Measurements from ENCODE around the gene RIPOR3.
"Not testable (repeated sequence)": the region's sequence is repeated elsewhere in the genome, so short reads cannot be mapped to it uniquely, and the experiment has no call there.

Gene RIPOR3

DNA sequence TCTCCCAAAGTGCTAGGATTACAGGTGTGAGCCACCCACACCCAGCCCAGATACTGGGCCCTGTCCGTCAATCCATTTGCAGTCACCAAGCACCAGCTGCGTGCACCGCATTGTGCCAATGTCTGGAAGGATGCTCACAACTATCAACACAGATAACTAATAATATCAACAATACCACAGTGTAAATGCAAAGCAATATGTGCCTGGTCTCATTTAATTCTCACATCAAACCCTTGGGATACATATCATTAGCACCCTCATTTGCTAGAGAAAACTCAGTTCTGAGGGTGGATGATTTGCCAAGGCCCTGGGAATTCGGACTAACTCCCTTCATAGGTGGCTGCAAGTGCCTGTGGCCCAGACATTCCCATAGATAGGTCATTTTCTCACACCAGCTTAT, 14.5 kb downstream of the RIPOR3 start:
- no peak for DNase-seq

DNA sequence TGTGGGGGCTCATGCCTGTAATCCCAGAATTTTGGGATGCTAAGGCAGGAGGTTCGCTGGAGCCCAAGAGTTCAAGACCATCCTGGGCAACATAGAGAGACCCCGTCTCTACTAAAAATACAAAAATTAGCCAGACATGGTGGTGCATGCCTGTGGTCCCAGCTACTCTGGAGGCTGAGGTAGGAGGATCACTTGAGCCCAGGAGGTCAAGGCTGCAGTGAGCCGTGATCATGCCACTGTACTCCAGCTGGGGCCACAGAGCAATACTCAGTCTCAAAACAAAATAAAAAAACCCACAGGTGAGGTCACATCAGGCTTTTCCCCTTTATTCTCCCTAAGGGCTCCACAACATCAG, 15.0 kb downstream of the RIPOR3 start:
- DNase-seq = not testable (repeated sequence)

DNA sequence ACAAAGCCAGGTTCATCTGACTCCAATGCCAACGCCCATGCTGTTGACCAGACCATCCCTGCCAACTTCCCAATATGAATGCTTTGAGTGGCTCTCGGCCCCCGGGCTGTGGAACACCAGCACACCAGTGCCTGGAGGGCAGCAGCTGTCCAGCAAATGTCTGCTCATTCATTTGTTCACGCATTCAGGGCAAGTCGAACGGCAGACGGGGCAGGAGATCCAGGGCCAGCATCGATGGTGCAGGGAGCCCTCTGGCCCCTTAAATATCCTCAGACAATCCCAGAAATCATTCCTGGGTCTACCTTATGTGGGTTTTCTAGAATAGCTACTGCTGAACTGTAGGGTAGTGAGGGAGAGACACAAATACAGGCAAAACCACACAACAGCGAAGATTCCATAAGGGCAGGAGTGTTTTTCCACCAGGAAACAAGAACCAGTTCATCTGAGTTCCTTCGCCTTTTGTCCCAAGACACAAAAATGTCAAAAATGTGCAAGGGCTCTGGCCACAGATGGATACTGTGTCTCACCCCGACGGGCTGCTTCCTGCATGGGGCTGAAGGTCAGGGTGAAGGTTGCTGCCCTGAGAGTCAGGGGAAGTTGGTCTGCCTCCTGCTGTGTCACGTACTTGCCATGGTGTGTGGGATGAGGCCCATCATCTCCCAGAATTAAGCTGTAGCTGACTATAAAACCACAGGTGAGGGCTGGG, 15.5 kb downstream of the RIPOR3 start:
- DNase-seq = no peak

DNA sequence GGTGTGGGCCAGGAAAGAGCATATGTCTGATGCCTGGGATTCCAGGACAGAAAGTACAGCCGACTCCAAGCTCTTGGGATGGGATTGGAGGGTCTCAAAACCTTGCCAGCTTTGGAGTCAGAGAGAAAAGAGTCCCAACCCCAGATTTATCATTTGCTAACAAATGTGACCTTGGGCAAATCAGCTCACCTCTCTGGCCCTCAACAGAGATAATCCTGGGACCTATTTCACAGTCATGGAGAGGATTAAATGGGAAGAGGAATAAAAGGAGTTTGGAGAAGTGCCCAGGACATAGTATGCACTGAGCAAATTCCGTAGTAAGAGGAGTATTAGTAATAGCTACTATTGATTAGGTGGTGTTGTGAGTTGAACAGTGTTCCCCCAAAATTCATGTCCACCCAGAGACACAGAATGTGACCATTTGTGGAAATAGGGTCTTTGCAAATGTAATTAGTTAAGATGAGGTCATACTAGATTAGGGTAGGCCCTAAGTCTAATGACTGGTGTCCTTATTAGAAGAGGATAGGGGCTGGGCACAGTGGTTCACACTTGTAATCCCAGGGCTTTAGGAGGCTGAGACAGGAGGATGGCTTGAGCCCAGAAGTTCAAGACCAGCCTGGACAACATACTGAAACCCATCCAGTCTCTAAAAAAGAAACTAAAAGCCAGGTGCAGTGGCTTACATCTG, 17.1 kb downstream of the RIPOR3 start:
- no peak for DNase-seq

DNA sequence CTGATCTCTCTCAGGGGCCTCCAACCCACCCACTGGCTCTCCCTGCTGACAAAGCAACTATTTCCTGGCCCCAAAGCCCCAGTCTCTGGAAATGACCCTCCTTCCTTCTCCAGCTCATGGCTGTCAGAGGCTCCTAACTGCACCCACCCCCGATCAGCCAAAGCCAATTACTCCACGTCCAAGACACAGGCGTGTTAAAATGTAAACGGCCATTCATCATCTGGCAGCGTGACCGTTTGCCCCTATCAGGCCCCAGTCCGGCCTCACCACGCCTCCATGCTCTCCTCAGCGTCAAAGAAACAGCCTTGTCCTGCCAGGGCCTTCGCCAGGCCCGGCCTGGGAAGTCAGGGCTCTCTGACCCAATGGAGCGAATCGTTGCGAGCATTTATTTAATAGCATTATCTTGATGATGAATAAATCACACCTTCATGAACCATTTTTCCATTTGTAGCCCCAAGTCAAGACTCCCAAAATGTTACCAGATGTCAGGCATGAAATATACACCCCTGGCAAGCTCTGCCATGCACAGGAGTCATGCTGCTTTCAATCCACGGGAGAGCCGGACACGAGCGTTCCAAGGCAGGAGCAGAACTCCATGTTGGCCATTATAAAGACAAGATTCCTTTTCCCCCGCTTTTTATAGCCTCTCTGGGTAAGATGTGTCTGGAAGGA, 17.7 kb downstream of the RIPOR3 start:
- no peak for DNase-seq

DNA sequence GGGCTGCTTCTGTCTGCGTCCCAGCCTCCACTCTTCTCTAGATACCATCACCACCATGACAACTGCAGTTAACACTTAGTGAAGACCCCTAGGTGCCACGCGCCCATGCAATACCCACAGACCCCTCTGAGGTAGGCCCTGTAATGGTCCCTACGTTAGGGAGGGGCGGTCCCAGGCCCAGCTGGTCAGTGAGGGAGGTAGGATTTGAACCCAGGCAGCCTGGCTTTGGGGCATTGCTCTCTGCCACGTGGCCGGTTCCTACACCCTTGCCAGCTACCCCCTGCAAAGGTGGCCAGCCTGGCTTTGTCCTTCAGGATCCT, 18.2 kb downstream of the RIPOR3 start:
- DNase-seq = no peak

DNA sequence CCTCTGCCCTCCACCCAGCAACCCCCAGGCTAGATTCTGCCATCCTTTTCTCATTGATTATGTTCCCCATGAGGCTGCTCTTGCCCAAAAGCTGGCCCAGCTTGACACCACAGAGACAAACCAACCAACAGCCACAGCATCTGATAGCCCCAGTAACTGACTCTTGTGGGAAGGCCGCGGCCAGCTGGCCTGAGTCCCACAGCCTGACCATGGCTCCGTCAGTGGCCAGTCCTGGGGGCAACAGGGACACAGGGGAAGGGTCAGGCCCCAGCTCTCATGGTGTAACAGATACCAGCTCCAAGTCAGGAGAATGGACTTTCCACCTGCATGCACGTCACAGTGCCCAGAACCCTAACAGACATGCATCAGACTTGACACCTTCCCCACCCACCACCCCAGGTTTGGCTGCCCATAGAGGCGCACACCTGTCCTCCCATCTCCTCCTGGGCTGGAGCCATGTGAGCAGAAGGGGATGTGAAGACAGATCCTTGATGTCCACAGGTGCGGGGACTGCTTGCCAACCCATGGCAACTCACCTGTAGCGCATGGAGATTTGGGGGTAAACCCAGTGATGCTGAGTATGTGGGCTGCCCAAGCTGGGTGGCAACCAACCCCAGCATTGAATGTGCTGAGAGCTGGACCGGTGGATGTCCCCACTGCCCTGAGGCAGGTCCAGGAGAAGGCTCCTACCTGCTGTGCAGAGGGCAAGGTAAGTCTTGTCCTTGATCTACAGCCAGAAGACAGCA, 18.8 kb downstream of the RIPOR3 start:
- no peak for DNase-seq

DNA sequence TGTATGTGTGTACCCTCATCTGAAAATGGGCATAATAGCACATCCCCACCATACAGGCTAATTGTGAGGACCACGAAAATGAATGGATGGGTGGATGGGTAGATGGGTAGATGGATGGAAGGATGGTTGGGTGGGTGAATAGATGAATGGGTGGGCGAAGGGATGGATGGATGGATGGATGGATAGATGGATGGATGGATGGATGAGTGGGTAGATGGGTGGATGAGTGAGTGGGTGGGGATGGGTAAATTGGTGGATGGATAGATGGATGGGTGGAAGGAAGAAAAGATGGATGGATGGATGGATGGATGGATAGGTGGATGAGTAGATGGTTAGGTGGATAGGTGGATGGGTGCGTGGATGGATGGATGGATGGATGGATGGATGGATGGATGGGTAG, 19.7 kb downstream of the RIPOR3 start:
- DNase-seq = no peak

DNA sequence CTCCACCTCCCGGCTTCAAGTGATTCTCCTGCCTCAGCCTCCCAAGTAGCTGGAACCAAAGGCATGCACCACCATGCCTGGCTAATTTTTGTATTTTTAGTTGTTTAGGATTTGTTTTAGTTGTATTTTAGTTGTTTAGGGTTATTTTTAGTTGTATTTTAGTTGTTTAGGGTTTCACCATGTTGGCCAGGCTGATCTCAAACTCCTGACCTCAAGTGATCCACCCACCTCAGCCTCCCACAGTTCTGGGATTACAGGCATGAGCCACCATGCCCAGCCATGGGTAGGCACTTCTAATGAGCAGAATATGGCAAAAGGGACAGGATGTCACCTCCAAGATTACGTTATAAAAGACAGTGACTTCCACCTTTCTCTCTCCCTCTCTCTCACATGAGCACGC, 20.3 kb downstream of the RIPOR3 start:
- DNase-seq = not testable (repeated sequence)

DNA sequence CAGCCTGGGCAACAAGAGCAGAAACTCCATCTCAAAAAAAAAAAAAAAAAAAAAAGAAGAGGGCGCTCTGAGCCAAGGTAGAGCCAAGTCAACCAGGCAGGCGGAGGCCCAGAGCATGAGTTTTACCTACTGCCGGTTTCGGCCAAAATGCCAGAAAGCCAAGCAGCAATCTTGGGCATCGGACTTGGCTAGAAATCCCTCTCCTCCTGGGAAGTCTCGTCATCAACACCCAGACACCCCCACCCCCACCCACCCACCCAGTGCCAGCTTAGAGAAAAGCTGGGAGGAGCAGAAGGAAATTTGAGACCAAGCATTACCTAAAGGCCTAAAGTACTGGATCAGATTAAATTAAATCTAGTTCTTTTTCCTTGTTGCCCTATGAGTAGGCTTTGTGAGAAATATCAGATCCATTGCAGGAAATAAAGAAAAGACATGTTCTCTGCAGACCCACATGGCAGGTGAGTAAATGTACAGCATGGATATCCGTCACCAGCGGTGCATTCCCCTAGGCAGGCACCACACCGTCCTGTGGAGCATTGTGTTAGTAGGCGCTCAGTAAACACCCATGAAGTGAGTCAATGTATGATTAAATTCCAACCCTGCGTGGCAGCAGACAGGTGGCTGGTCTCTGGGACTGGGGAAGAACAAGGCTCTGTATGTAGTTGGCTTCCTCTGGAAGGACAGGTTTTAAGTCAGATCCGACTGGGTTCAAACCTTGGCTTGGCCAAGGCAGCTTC, 21.0 kb downstream of the RIPOR3 start:
- DNase-seq = no peak

DNA sequence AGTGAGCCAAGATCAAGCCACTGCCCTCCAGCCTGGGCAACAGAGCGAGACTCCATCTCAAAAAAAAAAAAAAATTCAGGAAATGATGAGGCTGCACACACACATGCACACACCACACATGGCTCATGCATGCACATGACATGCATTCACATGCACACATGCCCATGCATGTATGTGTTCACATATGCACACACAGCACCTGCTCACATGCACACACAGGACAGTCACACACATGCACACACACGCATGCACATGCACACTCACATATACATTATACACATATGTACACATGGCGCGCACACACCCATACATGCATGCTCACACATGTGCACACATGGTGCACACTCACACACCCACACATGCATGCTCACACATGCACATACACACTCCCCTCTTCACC, 22.5 kb downstream of the RIPOR3 start:
- no peak for DNase-seq

DNA sequence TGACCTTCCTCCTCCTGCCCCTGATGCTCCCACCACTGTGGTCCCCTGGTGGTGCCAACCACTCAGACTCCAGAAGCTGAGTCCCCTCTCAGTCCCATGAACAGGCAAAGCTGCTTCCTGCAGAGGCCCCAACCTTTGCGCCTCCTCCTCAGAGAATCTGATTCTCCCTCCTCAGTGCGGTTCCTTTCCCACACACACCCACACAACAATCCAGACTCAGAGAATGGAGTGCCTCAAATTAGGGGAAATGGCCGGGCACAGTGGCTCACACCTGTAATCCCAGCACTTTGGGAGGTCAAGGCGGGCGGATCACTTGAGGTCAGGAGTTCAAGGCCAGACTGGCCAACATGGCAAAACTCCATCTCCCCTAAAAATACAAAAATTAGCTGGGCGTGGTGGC, 23.0 kb downstream of the RIPOR3 start:
- no peak for DNase-seq

DNA sequence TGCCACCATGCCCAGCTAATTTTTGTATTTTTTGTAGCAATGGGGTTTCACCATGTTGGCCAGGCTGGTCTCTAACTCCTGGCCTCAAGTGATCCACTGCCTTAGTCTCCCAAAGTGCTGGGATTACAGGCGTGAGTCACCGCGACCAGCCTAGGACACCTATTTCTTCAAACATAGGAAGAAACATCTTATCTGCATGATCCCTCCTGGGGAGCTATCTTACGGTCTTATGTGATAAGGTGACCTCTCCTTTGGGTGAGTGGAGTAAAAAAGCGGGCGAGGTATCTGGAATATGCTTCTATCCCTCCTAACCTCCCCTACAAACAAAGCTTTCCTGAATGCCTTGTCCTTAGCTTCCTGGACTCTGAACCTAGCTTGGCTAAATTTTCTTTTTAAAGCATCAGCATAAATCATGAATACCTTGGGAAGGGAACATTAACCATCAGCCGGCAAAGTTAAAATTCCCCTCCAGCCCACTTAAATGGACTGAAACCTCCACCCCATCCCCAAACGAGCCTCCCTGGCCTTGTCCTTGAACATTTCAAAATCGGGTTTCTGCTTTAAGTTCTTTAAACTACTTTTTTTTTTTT, 24.5 kb downstream of the RIPOR3 start:
- no peak for DNase-seq

DNA sequence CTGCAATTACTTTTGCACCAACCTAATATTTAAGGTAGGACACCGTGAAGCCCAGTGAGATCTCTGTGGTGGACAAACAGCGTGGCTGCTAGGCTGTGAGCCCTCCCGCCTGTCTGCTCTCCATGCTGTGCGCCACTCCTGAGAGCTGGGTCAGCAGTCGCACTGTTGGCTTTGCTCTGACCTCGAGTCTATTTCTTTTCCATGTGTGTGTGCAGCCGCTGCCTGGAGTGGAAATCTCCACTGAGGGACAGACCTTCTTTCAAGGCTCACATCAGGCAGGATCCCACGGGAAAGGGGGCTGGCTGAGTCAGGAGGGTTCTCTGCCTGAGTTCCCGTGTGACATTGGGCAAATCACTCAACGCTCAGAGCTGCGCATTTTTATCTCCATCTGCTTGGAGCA, 27.1 kb downstream of the RIPOR3 start:
- no peak for DNase-seq

DNA sequence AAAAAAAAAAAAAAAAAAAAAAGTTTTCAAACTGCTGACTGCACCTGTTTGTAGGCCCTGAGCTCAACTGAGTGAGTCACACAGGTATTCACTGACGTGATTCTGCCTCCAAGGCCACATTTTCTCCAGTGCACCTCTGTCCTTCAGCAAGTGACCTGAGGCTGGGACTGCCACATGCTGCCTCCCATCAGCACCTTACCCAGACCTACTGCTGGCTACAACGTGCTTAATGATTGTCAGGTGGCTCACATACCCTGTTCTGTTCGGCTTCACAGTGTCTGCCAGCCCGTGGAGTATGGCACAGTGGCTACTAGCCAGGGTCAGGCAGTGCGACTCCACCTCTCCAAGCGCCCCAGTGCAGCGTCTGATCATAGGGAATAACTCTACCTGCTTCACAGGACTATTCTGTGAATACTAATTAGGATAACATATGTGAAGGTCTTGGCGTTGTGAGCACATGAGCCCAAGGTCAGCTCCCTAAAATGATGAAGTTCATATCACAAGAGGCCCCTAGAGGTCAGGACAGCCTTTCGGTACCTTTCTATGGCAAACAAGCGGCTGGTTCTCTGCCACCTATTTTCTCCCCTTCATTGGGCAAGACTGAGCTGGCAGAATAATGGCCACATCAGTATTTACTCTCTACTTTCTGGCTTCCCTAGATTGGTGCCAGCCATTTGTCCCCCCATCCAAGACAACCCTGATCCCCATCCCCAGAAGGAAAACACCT, 28.1 kb downstream of the RIPOR3 start:
- DNase-seq = no peak

DNA sequence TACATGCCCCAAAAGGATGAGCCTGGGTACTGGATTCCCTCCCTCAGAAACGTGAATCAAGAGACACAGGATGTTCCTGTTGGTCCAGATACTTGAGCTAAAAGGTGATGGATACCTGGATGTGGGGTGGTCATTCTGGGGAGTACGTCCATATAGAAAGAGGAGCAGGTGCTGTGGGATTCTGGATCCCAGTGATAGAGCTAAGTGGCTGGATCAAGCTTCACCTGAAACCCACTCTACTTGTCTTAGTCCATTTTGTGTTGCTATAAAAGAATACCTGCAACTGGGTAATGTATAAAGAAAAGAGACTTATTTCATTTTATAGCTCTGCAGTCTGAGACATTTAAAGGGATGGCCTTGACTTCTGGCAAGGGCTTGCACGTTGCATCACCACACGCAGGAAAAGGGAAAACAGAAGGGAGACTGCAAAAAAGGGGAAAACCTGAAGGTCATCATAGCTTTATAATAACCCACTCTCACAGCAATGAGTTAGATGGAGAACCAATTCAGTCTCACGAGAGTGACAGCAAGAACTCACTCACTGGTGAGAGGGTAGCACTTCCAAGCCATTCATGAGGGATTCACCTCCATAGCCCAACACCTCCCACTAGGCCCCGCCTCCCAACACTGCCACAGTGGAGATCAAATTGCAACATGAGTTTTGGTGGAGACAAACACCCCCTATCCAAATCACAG, 31.2 kb downstream of the RIPOR3 start:
- DNase-seq = no peak

DNA sequence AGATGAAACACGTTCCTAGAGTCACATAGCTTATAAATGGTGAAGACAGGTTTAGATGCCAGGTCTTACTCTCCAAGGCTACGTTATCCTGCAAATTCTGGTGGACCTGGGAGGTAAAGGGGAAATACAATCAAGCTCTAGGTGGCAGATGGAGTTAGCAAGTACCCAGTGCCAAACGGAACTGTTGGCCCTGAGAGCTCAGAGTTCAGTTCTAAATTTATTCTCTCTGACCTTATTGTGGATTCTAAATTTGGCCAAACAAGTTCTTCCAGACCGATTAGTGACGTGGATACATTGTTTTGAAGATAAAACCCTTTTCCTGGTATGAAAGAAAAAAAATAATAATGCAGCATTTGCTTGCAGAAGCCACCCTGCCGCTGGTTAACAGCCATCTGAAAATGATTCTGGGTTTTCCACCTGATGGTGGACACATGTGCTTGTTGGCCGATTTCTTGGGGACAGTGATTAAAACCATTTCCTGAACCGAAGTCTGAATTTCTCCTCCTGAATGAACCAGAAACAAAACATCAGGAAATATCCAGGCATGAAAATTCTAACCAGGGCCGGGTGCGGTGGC, 32.5 kb downstream of the RIPOR3 start:
- no peak for DNase-seq

DNA sequence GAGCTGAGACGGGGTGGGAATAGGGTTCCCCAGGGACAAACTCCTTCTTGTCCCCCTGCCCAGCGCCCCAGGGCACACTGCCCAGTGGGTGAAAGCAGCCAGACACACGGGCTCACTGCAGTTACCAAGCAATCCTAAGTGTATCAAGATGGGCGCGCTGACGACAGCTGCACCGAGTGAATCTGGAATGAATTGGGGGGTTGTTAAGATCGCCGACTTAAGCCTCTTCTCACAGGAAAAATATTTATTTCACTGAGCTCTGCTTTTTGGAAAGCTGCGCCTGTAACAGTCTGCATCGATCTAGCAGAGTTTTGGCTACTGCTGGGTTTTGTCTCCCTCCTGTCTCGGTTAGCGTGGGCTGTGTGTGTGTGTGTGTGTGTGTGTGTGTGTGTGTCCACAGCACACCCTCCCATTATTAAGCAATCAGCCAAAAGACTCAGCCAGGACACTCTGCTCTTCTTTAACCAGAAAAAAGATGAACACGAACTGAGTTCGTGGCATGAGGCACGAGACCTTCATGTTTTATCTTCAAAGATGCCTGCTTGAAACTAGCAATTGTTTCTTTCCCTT, 35.9 kb downstream of the RIPOR3 start:
- DNase-seq = no peak

DNA sequence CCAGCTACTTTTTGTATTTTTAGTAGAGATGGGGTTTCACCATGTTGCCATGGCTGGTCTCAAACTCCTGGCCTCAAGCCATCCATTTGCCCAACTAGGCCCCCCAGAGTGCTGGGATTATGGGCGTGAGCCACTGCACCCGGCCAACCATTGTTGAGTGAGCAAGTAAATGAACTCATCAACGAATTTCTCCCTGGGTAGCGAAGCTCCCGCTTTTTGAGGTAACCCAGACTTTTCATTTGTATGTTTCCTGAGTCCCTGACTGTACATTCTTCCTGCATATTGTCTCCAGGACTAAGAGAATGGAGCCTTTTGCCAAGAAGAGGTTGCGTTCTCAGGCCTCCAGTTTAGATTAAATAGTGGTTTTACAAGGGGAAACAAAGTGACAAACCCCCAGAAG, 36.4 kb downstream of the RIPOR3 start:
- no peak for DNase-seq

DNA sequence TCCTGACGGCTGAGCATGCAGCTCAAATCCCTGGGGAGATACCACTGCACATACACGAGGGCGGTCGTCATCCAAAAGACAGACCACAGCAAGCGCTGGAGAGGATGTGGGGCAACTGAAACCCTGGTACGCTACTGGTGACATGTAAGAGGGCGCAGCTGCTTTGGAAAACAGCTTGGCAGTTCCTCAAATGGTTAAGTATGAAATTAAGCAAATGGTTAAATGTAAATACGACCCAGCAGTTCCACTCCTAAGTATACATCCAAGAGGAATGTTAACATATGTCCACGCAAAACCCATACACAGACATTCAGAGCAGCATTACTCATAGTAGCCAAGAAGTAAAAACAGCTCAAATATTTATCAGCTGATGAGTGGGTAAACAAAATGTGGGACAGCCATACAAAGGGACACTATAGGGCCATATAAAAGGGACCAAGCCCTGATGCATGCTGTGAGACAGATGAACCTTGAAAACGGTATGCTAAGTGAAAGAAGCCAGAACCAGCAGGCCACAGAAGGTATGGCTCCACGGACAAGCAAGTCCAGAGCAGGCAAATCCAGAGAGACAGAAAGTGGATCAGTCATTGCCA, 38.5 kb downstream of the RIPOR3 start:
- no peak for DNase-seq

All from activated CD4-positive, alpha-beta T cell treated with anti-CD3 and anti-CD28 coated beads, Interleukin-10, Interleukin-2, amounts not matched to agents 100 ng/mL and 50 ng/mL, durations not matched to agents 16 hours and 8 hours (primary cell).